GM12878 (cell line): ENCODE data around the gene ERLEC1. TPM values are rescaled to one million over a fixed set of nuclear protein-coding genes. Genes with fewer than 3 reads are reported as not detected.

ENCODE experiments used
- ATAC-seq: fragments of 200-7000 bp; cut with Tn5 transposase; 3 replicates; pipeline ENCODE4 v1.9.1; 2020; ENCODE audit warnings: mild to moderate bottlenecking, moderate library complexity
- BruUV-seq: library from RNA; stranded (reverse); fragments of 400-500 nt; replicated peaks from 2 replicates; lab custom pipeline; 2021; lab: Mats Ljungman, UMichigan
- CTCF ChIA-PET: fragments of 300-600 bp; sonication (Branson Sonifier 250); formaldehyde crosslinking; extraction: SDS; loops from one replicate; lab custom pipeline; 2021; ENCODE audit warnings: inconsistent platforms; lab: Yijun Ruan, JAX
- POLR2A ChIA-PET: fragments of 350-600 bp; formaldehyde crosslinking; extraction: SDS; loops from one replicate; lab custom pipeline; 2021; ENCODE audit warnings: inconsistent platforms; lab: Charles Lee
- RAD21 ChIA-PET: fragments of 300-600 bp; sonication (Branson Sonifier 250); formaldehyde crosslinking; loops from one replicate; lab custom pipeline; 2023; ENCODE audit warnings: antibody characterized with exemption; ENCODE audit not compliant: unreplicated experiment; lab: Charles Lee
- SMC1A ChIA-PET: fragments of 300-600 bp; sonication (Branson Sonifier 250); formaldehyde crosslinking; loops from one replicate; lab custom pipeline; 2023; ENCODE audit not compliant: unreplicated experiment, uncharacterized antibody; lab: Charles Lee
- DNase-seq: peaks from one replicate; pipeline ENCODE4 v3.0.0-alpha.2; 2011; ENCODE audit warnings: low read depth, low spot score
- FAIRE-seq: peaks from 3 replicates; lab custom pipeline; 2011; peaks lifted over from hg19 to GRCh38; lab: Jason Lieb, UNC
- H2AFZ ChIP-seq: 2 replicates; pipeline ENCODE4 v1.6.0; 2011; ENCODE audit warnings: low read depth, low read length, control low read depth; ENCODE audit not compliant: control insufficient read depth
- H3K27ac ChIP-seq: 2 replicates; pipeline ENCODE4 v1.5.1; 2011; ENCODE audit warnings: control low read depth; ENCODE audit not compliant: control insufficient read depth, insufficient read depth
- H3K27me3 ChIP-seq, 2 experiments: replicated peaks in 1 of 2; 2 replicates each; pipeline versions ENCODE4 v1.6.0 to v1.6.1; 2011; ENCODE audit warnings: low read length in 1 of 2; ENCODE audit not compliant: control insufficient read depth in 2 of 2, insufficient read depth in 2 of 2
- H3K36me3 ChIP-seq, 2 experiments: 2 replicates each; pipeline ENCODE4 v1.5.1; 2011; ENCODE audit warnings: low read length in 1 of 2; ENCODE audit not compliant: control insufficient read depth in 2 of 2, insufficient read depth in 2 of 2
- H3K4me1 ChIP-seq: 2 replicates; pipeline ENCODE4 v1.6.1; 2011; ENCODE audit warnings: mild to moderate bottlenecking, low read length, moderate library complexity, mixed read lengths; ENCODE audit not compliant: control insufficient read depth, insufficient read depth
- H3K4me2 ChIP-seq: 2 replicates; pipeline ENCODE4 v1.6.0; 2011; ENCODE audit warnings: control low read depth; ENCODE audit not compliant: control insufficient read depth, insufficient read depth
- H3K4me3 ChIP-seq: fragments of 200-600 bp; sonication (generic); 2 replicates; pipeline ENCODE4 v1.5.1; 2016
- H3K79me2 ChIP-seq: 2 replicates; pipeline ENCODE4 v1.6.0; 2011; ENCODE audit warnings: low read length; ENCODE audit not compliant: control insufficient read depth, insufficient read depth
- H3K9ac ChIP-seq: 2 replicates; pipeline ENCODE4 v1.8.0; 2011; ENCODE audit warnings: low read length, control low read depth, mixed read lengths; ENCODE audit not compliant: control insufficient read depth, insufficient read depth
- H3K9me3 ChIP-seq: replicated peaks from 3 replicates; pipeline ENCODE4 v1.5.1; 2011; ENCODE audit warnings: mild to moderate bottlenecking, low read length; ENCODE audit not compliant: control insufficient read depth, insufficient read depth
- H4K20me1 ChIP-seq: 2 replicates; pipeline ENCODE4 v1.6.0; 2011; ENCODE audit not compliant: control insufficient read depth, insufficient read depth
- CBX3 ChIP-seq: fragments of 200-600 bp; sonication (generic); IDR thresholded peaks from 2 replicates; pipeline ENCODE4 v1.6.1; 2016; ENCODE audit warnings: low read depth, borderline replicate concordance
- MTA3 ChIP-seq: IDR thresholded peaks from 2 replicates; pipeline ENCODE4 v1.6.1; 2012; ENCODE audit warnings: low read length, inconsistent platforms, borderline replicate concordance
- MYB ChIP-seq: fragments of 150-350 bp; IDR thresholded peaks from 2 replicates; pipeline ENCODE4 v1.6.1; 2014; ENCODE audit warnings: mild to moderate bottlenecking, low read depth, low read length, borderline replicate concordance
- NFYA ChIP-seq: IDR thresholded peaks from 2 replicates; pipeline ENCODE4 v1.6.1; 2011; ENCODE audit warnings: low read depth, mild to moderate bottlenecking, low read length, improper control_type of control experiment, borderline replicate concordance
- NR2C1 ChIP-seq: fragments of 450-650 bp; IDR thresholded peaks from 2 replicates; pipeline ENCODE4 v1.6.1; 2017; ENCODE audit warnings: antibody characterized with exemption, mild to moderate bottlenecking, moderate library complexity
- RBBP5 ChIP-seq: fragments of 200-600 bp; sonication (generic); conservative IDR thresholded peaks from 2 replicates; pipeline ENCODE4 v1.6.1; 2016
- TBL1XR1 ChIP-seq: IDR thresholded peaks from 2 replicates; pipeline ENCODE4 v1.6.1; 2012; ENCODE audit warnings: low read depth, low read length, improper control_type of control experiment
- TCF12 ChIP-seq: IDR thresholded peaks from 2 replicates; pipeline ENCODE4 v1.6.1; 2011; ENCODE audit warnings: low read depth, mild to moderate bottlenecking, low read length
- WGBS: methylation state at CpG from one replicate; pipeline ENCODE4 v1.1.6; 2016; ENCODE audit warnings: low lambda C conversion rate; ENCODE audit not compliant: insufficient replicate concordance, insufficient coverage; ENCODE audit errors: missing lambda C conversion rate; 5-methylcytosine and 5-hydroxymethylcytosine counted together
- in situ Hi-C: fragments of 300-500 bp; cut with MboI; formaldehyde crosslinking; loops from 9 replicates; pipeline ENCODE4 v1.14.3; 2018; ENCODE audit warnings: mixed read lengths
- intact Hi-C: fragments of 100-400 bp; cut with micrococcal nuclease; formaldehyde crosslinking; loops from one replicate; pipeline ENCODE4 v1.14.2; 2022; ENCODE audit not compliant: unreplicated experiment
- polyA plus RNA-seq, 11 experiments: library from polyadenylated mRNA; depleted of rRNA in 4 of 11; unstranded in 6 of 11; stranded (reverse) in 5 of 11; fragments of >200 nt; fragmentation: Nextera tagmentation in 4 of 11; fragmentation: Illumina TruSeq in 1 of 11; extraction: Ambion mirVana in 4 of 11; extraction: Trizol in 1 of 11; gene quantifications; 1 replicate in 1 of 11; 2 replicates in 10 of 11; pipeline versions ENCODE4 v1.2.1 to v1.2.3, GENCODE V29; 2011 to 2016; ENCODE audit warnings: inconsistent platforms in 2 of 11, missing spikeins in 2 of 11, low read depth in 1 of 11
- total RNA-seq, 4 experiments: library from RNA; depleted of rRNA in 3 of 4; stranded (reverse); fragments of >200 nt in 3 of 4; fragmentation: Illumina TruSeq in 1 of 4; extraction: Trizol in 1 of 4; gene quantifications; 2 replicates each; pipeline versions ENCODE4 v1.2.1 to v1.2.3, GENCODE V29; 2013 to 2021

Gene ERLEC1
- total and polyA plus RNA-seq, 10 of the 15 experiments (the other 5 are each of a cell fraction or from before 2014, with no cell fraction given): 14.1 to 52.2 (median 30.0) TPM

DNA sequence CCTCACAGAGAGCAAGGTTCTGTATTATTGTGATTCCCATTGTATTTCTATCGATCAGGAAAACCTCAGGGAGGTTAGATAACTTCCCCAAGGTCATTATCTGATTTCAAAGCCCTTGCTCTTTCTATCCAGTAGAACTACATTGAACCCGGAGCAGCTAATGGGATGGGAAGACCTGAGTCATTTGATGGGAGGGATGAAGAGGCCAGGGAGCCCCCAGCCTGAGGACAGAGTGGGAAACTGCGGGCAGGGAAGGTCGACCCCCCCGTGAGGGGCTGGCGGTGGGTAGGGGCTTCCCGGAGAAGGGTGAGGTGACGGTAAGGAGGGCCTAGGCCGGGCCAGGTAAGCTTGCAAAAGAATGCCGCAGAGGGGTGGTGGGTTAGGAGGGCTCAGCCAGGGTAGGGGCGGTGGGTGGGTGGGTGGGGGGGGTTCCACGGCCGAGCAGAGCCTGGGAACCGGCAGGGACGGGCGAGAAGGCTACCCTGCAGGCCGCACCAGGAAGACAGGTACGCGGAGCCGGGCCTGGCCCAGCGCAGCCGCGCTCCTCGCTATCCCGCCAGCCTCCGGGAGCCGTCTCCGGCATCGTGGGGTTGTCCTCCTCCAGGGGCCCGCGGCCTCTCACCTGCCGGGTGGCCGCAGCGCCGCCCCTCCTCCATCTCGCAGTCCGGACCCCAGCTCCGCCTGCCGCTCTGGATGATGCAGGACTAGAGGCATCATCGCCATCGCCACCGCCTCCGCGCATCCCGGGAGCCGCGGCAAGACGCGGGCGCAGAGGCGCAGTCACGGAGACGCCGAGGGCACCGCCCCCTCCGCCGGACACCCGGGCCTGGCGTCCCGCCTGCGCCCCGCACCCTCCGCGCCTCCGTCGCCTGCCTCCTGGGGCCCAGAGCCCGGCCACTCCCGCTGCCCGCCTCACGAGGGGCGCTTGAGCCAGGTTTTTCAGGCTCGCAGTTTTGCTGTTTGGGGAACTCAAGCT lies 72.7 kb downstream of the ERLEC1 start, which contains the start of gene GPR75:
TSS of gene GPR75 (minus strand) at position 762 of the 976 bp plus-strand sequence. CDS start 5,211 bp downstream, outside the sequence.
- Histone ChIP-seq H3K36me3 (peaks cover 0 to 3% of the 10 kb centered on the region in 2 experiments; a peak in 2 of 4 replicates), H3K79me2 (no peaks in the 10 kb centered on the region), H3K27ac (no peak within 1 kb of the TSS), H3K4me3 (no peak within 1 kb of the TSS), H2AFZ (no peak within 1 kb of the TSS), H3K9ac (no peak within 1 kb of the TSS), H3K4me2 (no peak within 1 kb of the TSS), H4K20me1 (no peaks in the 10 kb centered on the region), H3K27me3 (no peaks in the 10 kb centered on the region), H3K4me1 (no peaks in the 10 kb centered on the region), H3K9me3 (no peaks in the 10 kb centered on the region)
- WGBS: 96% methylated on average over 57 of the region's 72 CpGs
- ChIA-PET RAD21 (no interaction called here), POLR2A (no interaction called here), CTCF (no interaction called here), SMC1A (interaction anchor here (0.6 kb wide), 1 partner anchor 56 kb away, joined by 3 read pairs; no protein-coding TSS in a partner anchor)
- ATAC-seq: no peak
- BruUV-seq: no TSS peak
- DNase-seq: no peak
- TF ChIP-seq TBL1XR1 (no peak), CBX3 (no peak), TCF12 (no peak), RBBP5 (no peak), NFYA (no peak), NR2C1 (no peak), MTA3 (no peak), MYB (no peak)
- no peak for FAIRE-seq
- in situ Hi-C loops (no loop called here), intact Hi-C loops (no loop called here)
